Neural crest cell (in vitro differentiated cells): ENCODE results near the gene KCNK17. TPM values are rescaled to one million over a fixed set of nuclear protein-coding genes. Genes with fewer than 3 reads are reported as not detected.

Source experiments
- DNase-seq: peaks from one replicate; pipeline ENCODE4 v3.0.0; 2021; ENCODE audit warnings: low read depth, mixed read lengths, low spot score
- H3K27ac Mint-ChIP-seq: one replicate; pipeline ENCODE4 v1.8.0; 2021; ENCODE audit warnings: mild to moderate bottlenecking, mixed read lengths; ENCODE audit not compliant: unreplicated experiment
- H3K27me3 Mint-ChIP-seq: 2 replicates; pipeline ENCODE4 v1.8.0; 2021; ENCODE audit warnings: low read depth, mild to moderate bottlenecking, mixed read lengths
- H3K36me3 Mint-ChIP-seq: 2 replicates; pipeline ENCODE4 v1.8.0; 2021; ENCODE audit warnings: low read depth, mild to moderate bottlenecking, mixed read lengths
- H3K4me1 Mint-ChIP-seq: 2 replicates; pipeline ENCODE4 v1.8.0; 2021; ENCODE audit warnings: mixed read lengths
- H3K4me3 Mint-ChIP-seq: one replicate; pipeline ENCODE4 v1.8.0; 2021; ENCODE audit warnings: mild to moderate bottlenecking, mixed read lengths
- H3K9me3 Mint-ChIP-seq: 2 replicates; pipeline ENCODE4 v1.8.0; 2021; ENCODE audit warnings: mixed read lengths
- CTCF ChIP-seq: fragments of 200-600 bp; sonication (generic); conservative IDR thresholded peaks from 2 replicates; pipeline ENCODE4 v1.5.0; 2021; ENCODE audit warnings: antibody characterized with exemption, mild to moderate bottlenecking
- total RNA-seq: library from RNA; stranded (reverse); gene quantifications from 2 replicates; pipeline ENCODE4 v1.2.1, GENCODE V29; 2021

Gene KCNK17
- total RNA-seq, 1 donor from 2014 or later: 1.6 TPM

GRCh38 chr6:39357998-39358686, 43.9 kb upstream of the KCNK17 start:
- H3K36me3 Mint-ChIP-seq: no peaks in the 10 kb centered on the region
- DNase-seq: no peak
- no peaks in the 10 kb centered on the region for H3K9me3 Mint-ChIP-seq
- TF ChIP-seq CTCF: no peak
- no peak overlapping the region for H3K4me3 Mint-ChIP-seq
- peaks cover 13% of the 10 kb centered on the region for H3K4me1 Mint-ChIP-seq
- H3K27ac Mint-ChIP-seq: peak overlapping the region; percentile 19
- H3K27me3 Mint-ChIP-seq: no peaks in the 10 kb centered on the region

GRCh38 chr6:39353698-39354315, 39.6 kb upstream of the KCNK17 start:
- Mint-ChIP-seq H3K36me3 (no peaks in the 10 kb centered on the region), H3K4me1 (no peaks in the 10 kb centered on the region), H3K4me3 (no peak overlapping the region), H3K27me3 (no peaks in the 10 kb centered on the region), H3K9me3 (no peaks in the 10 kb centered on the region), H3K27ac (no peak overlapping the region)
- DNase-seq: no peak
- no peak for TF ChIP-seq CTCF

DNA sequence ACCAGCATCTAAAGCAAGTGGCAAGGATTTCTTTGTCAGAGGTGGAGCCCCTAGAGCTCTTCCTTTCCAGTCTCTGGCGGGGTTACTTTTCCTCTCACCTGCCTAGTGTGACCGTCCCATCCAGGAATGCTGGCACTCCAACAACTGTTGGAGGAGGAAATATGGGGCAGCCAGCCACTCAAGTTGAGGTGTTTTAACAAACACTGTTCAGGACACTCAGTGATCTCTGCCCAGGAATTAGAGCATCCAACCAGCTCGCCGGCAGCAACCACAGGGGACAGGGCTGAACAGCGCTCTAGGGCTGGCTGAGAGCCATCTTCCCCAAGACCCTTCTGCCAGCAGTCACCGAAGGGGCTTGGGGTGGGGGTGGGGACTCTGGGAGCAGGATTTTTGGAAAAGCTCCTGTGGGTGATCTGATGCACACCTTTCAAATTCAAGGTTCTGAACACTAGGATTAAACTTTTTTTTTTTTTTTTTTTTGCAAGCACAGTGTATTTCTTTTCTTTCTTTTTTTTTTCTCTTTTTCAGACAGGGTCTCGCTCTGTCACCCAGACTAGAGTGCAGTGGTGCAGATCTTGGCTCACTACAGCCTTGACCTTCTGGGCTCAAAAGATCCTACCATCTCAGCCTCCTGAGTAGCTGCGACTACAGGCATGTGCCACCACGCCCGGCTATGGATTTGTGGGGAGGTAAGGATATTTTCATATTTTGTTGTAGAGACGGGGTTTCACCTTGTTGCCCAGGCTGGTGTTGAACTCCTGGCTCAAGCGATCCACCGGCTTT, 36.7 kb upstream of the KCNK17 start:
- H3K27ac Mint-ChIP-seq: no peak overlapping the region
- no peaks in the 10 kb centered on the region for H3K36me3 Mint-ChIP-seq
- TF ChIP-seq CTCF: no peak
- DNase-seq: no peak
- H3K9me3 Mint-ChIP-seq: no peaks in the 10 kb centered on the region
- H3K27me3 Mint-ChIP-seq: no peaks in the 10 kb centered on the region
- peaks cover 5% of the 10 kb centered on the region for H3K4me1 Mint-ChIP-seq
- no peak overlapping the region for H3K4me3 Mint-ChIP-seq

- no peak overlapping the region for H3K27ac Mint-ChIP-seq
- no peak for DNase-seq
- peaks cover 3% of the 10 kb centered on the region for H3K9me3 Mint-ChIP-seq
- peaks cover 17% of the 10 kb centered on the region for H3K4me1 Mint-ChIP-seq
- TF ChIP-seq CTCF: no peak
- H3K4me3 Mint-ChIP-seq: no peak overlapping the region
- no peaks in the 10 kb centered on the region for H3K36me3 Mint-ChIP-seq
- H3K27me3 Mint-ChIP-seq: no peaks in the 10 kb centered on the region
These were observed 34.5 kb upstream of the KCNK17 start for GRCh38 chr6:39348740-39349139.

- H3K27me3 Mint-ChIP-seq: no peaks in the 10 kb centered on the region
- H3K9me3 Mint-ChIP-seq: peaks cover 3% of the 10 kb centered on the region
- no peaks in the 10 kb centered on the region for H3K36me3 Mint-ChIP-seq
- peak; percentile 83 for DNase-seq
- H3K27ac Mint-ChIP-seq: no peak overlapping the region
- peaks cover 24% of the 10 kb centered on the region for H3K4me1 Mint-ChIP-seq
- peak; percentile 88 for TF ChIP-seq CTCF
- H3K4me3 Mint-ChIP-seq: no peak overlapping the region
These were observed 33.8 kb upstream of the KCNK17 start for GRCh38 chr6:39347906-39348585.
